GM12891 (cell line): ENCODE results near the gene FAM3A.

ENCODE experiments used
- PAX5 ChIP-seq: IDR thresholded peaks from 2 replicates; pipeline ENCODE4 v1.6.1; 2011; ENCODE audit warnings: low read length, moderate library complexity, mild to moderate bottlenecking; ENCODE audit not compliant: insufficient read depth, severe bottlenecking
- POLR2A ChIP-seq: IDR thresholded peaks from 2 replicates; pipeline ENCODE4 v1.6.1; 2011; ENCODE audit warnings: low read depth, low read length, control low read depth
- POLR2AphosphoS5 ChIP-seq: IDR thresholded peaks from 2 replicates; pipeline ENCODE4 v1.6.1; 2011; ENCODE audit warnings: low read depth, low read length, control low read depth
- POU2F2 ChIP-seq: IDR thresholded peaks from 2 replicates; pipeline ENCODE4 v1.6.1; 2011; ENCODE audit warnings: low read depth, mild to moderate bottlenecking, control low read depth, low read length, moderate library complexity
- SPI1 ChIP-seq: IDR thresholded peaks from 2 replicates; pipeline ENCODE4 v1.6.1; 2011; ENCODE audit warnings: low read depth, low read length, control low read depth
- TAF1 ChIP-seq: IDR thresholded peaks from 2 replicates; pipeline ENCODE4 v1.6.1; 2011; ENCODE audit warnings: low read depth, low read length, control low read depth

DNA sequence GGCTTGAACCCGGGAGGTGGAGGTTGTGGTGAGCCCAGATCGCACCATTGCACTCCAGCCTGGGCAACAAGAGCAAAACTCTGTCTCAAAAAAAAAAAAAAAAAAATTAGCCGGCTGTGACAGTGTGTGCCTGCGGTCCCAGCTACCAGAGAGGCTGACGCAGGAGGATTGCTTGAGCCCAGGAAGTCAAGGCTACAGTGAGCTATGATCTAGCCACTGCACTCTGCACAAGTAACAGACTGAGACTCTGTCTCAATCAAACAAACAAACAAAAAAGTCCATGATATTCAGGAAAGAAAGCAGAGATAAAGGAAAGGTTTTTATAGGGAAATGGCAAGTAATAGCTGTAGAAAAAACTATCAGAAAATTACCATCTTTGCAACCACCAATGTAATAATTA, 34.8 kb downstream of the FAM3A start:
- TF ChIP-seq POLR2A: no peak
- TF ChIP-seq TAF1: no peak
- no peak for TF ChIP-seq POLR2AphosphoS5
- no peak for TF ChIP-seq SPI1
- TF ChIP-seq PAX5: no peak
- TF ChIP-seq POU2F2: no peak
